Prostate gland (tissue), 2 donors: ENCODE results near the gene NID2. TPM values are rescaled to one million over a fixed set of nuclear protein-coding genes. Genes with fewer than 3 reads are reported as not detected.

Experiments
- DNase-seq: peaks from one replicate; pipeline ENCODE4 v3.0.0-alpha.2; 2019; ENCODE audit warnings: low spot score
- H3K27ac ChIP-seq, 2 donors: fragments of 200-600 bp; sonication (generic); 2 replicates each; pipeline ENCODE4 v1.5.1; 2017 to 2019
- H3K27me3 ChIP-seq: fragments of 200-600 bp; sonication (generic); replicated peaks from 2 replicates; pipeline ENCODE4 v1.5.1; 2019; ENCODE audit not compliant: insufficient read depth
- H3K36me3 ChIP-seq, 2 donors: fragments of 200-600 bp; sonication (generic); 1 replicate in 1 of 2; 2 replicates in 1 of 2; pipeline versions ENCODE4 v1.5.1 to v1.8.1; 2017 to 2019
- H3K4me1 ChIP-seq: fragments of 200-600 bp; sonication (generic); replicated peaks from 2 replicates; pipeline ENCODE4 v1.5.1; 2019
- H3K4me3 ChIP-seq, 2 donors: fragments of 200-600 bp; sonication (generic); 2 replicates each; pipeline ENCODE4 v1.5.1; 2017 to 2019
- H3K9me3 ChIP-seq: fragments of 200-600 bp; sonication (generic); 2 replicates; pipeline ENCODE4 v1.5.1; 2017
- POLR2A ChIP-seq: fragments of 450-650 bp; IDR thresholded peaks from one replicate; pipeline ENCODE4 v1.6.1; 2016; ENCODE audit warnings: antibody characterized with exemption, mild to moderate bottlenecking
- POLR2AphosphoS5 ChIP-seq: sonication (generic); formaldehyde crosslinking; IDR thresholded peaks from one replicate; pipeline ENCODE4 v1.6.1; 2017; ENCODE audit warnings: antibody characterized with exemption
- WGBS: methylation state at CpG from one replicate; pipeline ENCODE4 v1.1.5; 2018; 5-methylcytosine and 5-hydroxymethylcytosine counted together
- intact Hi-C: fragments of 100-400 bp; cut with DNase I; formaldehyde crosslinking; loops from one replicate; pipeline ENCODE4 v1.14.2; 2022
- total RNA-seq, 2 donors: library from RNA; depleted of rRNA; stranded (reverse); fragments of >200 nt; gene quantifications; one replicate each; pipeline ENCODE4 v1.1.0, GENCODE V29; 2016
- TF ChIP-seq, protein P1 (sequence below), 4 experiments: fragments of 200-600 bp in 2 of 4; fragments of 450-650 bp in 2 of 4; sonication (generic) in 2 of 4; IDR thresholded peaks; 1 replicate in 3 of 4; 2 replicates in 1 of 4; pipeline ENCODE4 v1.5.1; 2016 to 2019; ENCODE audit warnings: antibody characterized with exemption in 4 of 4, mild to moderate bottlenecking in 2 of 4, moderate library complexity in 2 of 4

The NID2 gene
- total RNA-seq, 2 donors from 2014 or later = 6.9 to 17.2 TPM

DNA sequence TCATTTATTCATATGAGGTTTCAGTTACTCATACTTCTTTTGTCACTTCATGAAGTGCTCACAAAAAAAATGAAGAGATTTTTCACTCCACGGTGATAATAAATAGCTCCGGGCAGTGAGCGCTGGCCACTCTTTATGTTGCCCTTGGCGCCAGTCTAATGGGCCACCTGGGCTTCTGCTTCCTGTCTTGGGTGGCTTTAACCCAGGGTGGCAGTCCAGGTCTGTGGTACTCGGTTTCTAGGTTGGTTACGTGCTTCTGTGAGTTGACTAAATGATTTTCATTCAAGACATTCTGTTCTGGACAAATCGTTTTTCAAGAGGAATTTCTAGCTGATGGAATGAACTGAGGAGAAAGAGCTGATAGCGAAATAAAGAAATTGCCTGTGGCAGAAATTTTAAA lies 34.6 kb upstream of the NID2 start:
- Histone ChIP-seq H3K9me3 (no peaks in the 10 kb centered on the region), H3K36me3 (no peaks in the 10 kb centered on the region), H3K4me3 (no peak overlapping the region), H3K4me1 (peaks cover 3% of the 10 kb centered on the region), H3K27ac (no peak overlapping the region), H3K27me3 (no peaks in the 10 kb centered on the region)
- intact Hi-C loops = no loop called here
- DNase-seq = no peak
- 82% methylated on average over 8 of the region's 8 CpGs for WGBS
- no peak for TF ChIP-seq POLR2AphosphoS5
- TF ChIP-seq, protein P1, sequence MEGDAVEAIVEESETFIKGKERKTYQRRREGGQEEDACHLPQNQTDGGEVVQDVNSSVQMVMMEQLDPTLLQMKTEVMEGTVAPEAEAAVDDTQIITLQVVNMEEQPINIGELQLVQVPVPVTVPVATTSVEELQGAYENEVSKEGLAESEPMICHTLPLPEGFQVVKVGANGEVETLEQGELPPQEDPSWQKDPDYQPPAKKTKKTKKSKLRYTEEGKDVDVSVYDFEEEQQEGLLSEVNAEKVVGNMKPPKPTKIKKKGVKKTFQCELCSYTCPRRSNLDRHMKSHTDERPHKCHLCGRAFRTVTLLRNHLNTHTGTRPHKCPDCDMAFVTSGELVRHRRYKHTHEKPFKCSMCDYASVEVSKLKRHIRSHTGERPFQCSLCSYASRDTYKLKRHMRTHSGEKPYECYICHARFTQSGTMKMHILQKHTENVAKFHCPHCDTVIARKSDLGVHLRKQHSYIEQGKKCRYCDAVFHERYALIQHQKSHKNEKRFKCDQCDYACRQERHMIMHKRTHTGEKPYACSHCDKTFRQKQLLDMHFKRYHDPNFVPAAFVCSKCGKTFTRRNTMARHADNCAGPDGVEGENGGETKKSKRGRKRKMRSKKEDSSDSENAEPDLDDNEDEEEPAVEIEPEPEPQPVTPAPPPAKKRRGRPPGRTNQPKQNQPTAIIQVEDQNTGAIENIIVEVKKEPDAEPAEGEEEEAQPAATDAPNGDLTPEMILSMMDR (IDR thresholded peaks at IDR 0.05) = no peak
- TF ChIP-seq POLR2A = no peak

DNA sequence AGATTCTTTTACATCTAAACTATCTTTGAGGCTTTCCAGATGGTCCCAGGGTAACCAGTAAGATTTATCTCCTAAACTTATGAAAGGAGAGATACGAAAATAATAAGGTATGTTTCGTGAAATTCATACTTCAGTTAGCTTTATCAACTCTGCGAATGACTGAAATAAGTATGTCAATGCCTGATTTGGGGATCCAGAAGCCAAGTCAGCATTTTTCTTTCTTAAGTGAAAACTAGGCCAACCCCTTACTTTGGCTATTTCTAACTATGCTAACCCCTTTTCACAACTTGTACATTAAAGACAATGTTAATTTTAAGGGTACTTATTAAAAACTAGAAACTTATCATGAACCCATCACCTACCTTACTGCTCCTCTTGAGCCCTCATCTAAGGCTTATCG lies 26.9 kb upstream of the NID2 start:
- no peak for TF ChIP-seq POLR2A
- no peak for TF ChIP-seq POLR2AphosphoS5
- TF ChIP-seq, protein P1 (IDR thresholded peaks at IDR 0.05) = no peak
- H3K27me3 ChIP-seq = no peaks in the 10 kb centered on the region
- DNase-seq = no peak
- 95% methylated on average over 4 of the region's 4 CpGs for WGBS
- intact Hi-C loops = no loop called here
- H3K9me3 ChIP-seq = no peaks in the 10 kb centered on the region
- H3K36me3 ChIP-seq = no peaks in the 10 kb centered on the region
- no peak overlapping the region for H3K4me3 ChIP-seq
- H3K4me1 ChIP-seq = no peaks in the 10 kb centered on the region
- H3K27ac ChIP-seq = no peak overlapping the region

DNA sequence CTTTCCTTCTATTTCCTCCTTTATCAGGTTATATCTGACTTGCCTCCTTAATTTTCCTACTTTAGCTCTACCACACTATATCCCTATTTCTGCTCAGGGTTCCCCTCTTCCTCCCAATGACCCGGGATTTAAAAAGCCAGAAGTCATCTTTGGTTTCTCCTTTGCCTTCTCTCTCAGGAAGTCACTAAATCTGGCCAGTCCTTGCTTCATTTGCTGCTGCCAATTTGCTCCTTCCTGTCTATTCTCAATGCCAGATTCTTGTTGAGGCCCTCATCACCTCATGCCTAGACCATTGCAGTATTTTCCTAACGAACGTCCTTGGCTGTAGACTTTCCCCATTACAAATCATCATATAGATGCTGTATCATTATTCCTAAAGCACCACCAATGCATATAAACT lies 26.5 kb upstream of the NID2 start:
- WGBS = 86% methylated on average over 3 of the region's 3 CpGs
- Histone ChIP-seq H3K36me3 (no peaks in the 10 kb centered on the region), H3K4me1 (no peaks in the 10 kb centered on the region), H3K4me3 (no peak overlapping the region), H3K9me3 (no peaks in the 10 kb centered on the region), H3K27me3 (no peaks in the 10 kb centered on the region), H3K27ac (no peak overlapping the region)
- intact Hi-C loops = no loop called here
- DNase-seq = no peak
- TF ChIP-seq POLR2A (no peak), POLR2AphosphoS5 (no peak)
- TF ChIP-seq, protein P1 (IDR thresholded peaks at IDR 0.05) = no peak

DNA sequence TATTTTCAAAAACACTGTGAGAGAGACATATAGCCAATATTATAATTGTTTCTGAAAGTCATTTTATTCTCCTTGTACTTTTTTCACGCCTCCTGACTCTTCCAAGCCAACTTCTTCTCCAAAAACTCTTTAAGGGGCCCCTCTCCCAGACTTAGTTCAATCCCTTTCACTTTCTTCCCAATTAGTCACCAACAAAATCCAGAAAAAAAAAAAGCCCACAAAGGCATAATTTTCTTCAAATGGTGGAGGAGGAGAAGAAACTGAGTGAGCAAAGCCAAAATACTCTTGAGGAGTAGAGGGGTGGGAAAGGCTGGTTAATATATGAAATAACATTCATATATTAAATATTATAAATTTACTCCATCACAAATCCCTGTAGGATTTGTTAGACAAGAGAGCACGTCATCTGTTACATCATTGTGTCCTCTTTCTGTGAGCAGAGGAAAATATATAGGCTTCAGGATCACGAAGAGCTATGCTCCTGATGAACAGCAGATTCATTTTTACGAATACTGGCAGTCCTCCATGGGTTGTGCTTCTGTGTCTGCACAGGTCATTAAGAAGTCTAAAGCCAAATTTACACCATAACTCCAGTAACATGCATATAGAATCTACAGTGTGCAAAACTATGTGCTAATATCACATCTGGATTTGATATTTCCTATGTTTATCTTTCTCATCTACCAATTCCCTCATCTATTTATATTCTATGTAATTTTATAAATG lies 25.9 kb upstream of the NID2 start:
- no peaks in the 10 kb centered on the region for H3K4me1 ChIP-seq
- H3K27me3 ChIP-seq = no peaks in the 10 kb centered on the region
- H3K36me3 ChIP-seq = no peaks in the 10 kb centered on the region
- no peak for TF ChIP-seq POLR2AphosphoS5
- TF ChIP-seq, protein P1 (IDR thresholded peaks at IDR 0.05) = no peak
- no peak for TF ChIP-seq POLR2A
- H3K27ac ChIP-seq = no peak overlapping the region
- DNase-seq = no peak
- H3K9me3 ChIP-seq = no peaks in the 10 kb centered on the region
- intact Hi-C loops = no loop called here
- 63% methylated on average over 4 of the region's 4 CpGs for WGBS
- H3K4me3 ChIP-seq = no peak overlapping the region

- no peaks in the 10 kb centered on the region for H3K36me3 ChIP-seq
- H3K27me3 ChIP-seq = no peaks in the 10 kb centered on the region
- no peak overlapping the region for H3K4me3 ChIP-seq
- intact Hi-C loops = no loop called here
- no peak overlapping the region for H3K27ac ChIP-seq
- H3K9me3 ChIP-seq = no peaks in the 10 kb centered on the region
- TF ChIP-seq, protein P1 (IDR thresholded peaks at IDR 0.05) = no peak
- TF ChIP-seq POLR2A (no peak), POLR2AphosphoS5 (no peak)
- DNase-seq = no peak
- H3K4me1 ChIP-seq = no peaks in the 10 kb centered on the region
Observed at GRCh38 chr14:52091928-52092327, 23.1 kb upstream of the NID2 start.
